Adrenal gland (tissue), 5 donors: ENCODE data around the gene ZNF548.

Experiments used
- CTCF ChIP-seq, 6 experiments: fragments of 450-650 bp in 4 of 6; fragments of 200-600 bp in 2 of 6; sonication (generic) in 1 of 6; IDR thresholded peaks; 1 replicate in 5 of 6; 2 replicates in 1 of 6; pipeline versions ENCODE4 v1.5.1 to v1.8.0; 2016 to 2021; ENCODE audit warnings: antibody characterized with exemption in 6 of 6, mild to moderate bottlenecking in 2 of 6, moderate library complexity in 1 of 6
- POLR2A ChIP-seq, 2 donors: fragments of 450-650 bp; IDR thresholded peaks; one replicate each; pipeline ENCODE4 v1.6.1; 2017; ENCODE audit warnings: antibody characterized with exemption in 2 of 2, mild to moderate bottlenecking in 2 of 2, moderate library complexity in 1 of 2
- donor health status: DM: no; HTN: no; CAD: no.

GRCh38 chr19:57389730-57390598 lies at the start of gene ZNF548:
- TF ChIP-seq CTCF (IDR thresholded peaks at IDR 0.05) (peak in 3 of 6 experiments; percentile 42 to 58 (median 44)), POLR2A (IDR thresholded peaks at IDR 0.05) (peak; percentile 67 to 71)
